Stimulated activated CD8-positive, alpha-beta memory T cell treated with anti-CD3 and anti-CD28 coated beads, Interleukin-15, amount 100 ng/mL, for 4 hours (primary cell): ENCODE data around the gene NSMF.

Source experiments
- DNase-seq, 2 donors: peaks; one replicate each; pipeline ENCODE4 v3.0.0-alpha.2; 2020; ENCODE audit warnings: low read depth in 2 of 2

NSMF gene

DNA sequence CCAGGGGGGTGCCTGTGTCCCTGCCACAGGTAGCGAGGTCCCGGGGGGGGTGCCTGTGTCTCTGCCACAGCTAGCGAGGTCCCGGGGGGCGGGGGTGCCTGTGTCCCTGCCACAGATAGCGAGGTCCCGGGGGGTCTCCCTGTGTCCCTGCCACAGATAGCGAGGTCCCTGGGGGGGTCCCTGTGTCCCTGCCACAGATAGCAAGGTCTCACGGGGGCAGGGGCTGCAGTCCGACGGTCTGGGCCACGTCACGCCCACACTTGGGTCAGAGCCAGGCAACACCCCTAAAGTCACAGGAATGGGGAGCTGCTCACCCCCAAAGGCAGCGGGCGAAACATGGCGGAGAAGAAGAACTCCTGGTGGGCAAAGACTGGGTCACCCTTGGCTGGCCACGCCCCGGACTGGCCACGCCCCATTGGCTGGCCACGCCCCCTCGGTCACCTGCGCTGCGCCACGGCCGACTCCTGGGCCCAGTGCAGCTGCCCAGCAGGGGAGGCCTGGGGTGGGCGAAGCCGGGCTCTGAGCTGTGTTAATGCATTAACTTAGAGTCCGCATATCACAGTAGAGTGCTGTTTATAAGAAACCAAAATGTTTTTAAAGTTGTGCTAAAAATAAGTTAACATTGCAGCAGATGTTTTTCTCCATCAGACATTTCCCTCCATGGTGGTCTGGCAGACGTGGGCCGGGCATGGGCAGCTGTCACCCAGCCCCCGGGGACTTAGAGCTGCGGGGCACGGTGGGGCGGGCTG, 29.0 kb downstream of the NSMF start:
- no peak for DNase-seq

GRCh38 chr9:137429546-137429890, 29.6 kb downstream of the NSMF start:
- no peak for DNase-seq

GRCh38 chr9:137428841-137429545, 30.1 kb downstream of the NSMF start:
- DNase-seq: no peak

DNA sequence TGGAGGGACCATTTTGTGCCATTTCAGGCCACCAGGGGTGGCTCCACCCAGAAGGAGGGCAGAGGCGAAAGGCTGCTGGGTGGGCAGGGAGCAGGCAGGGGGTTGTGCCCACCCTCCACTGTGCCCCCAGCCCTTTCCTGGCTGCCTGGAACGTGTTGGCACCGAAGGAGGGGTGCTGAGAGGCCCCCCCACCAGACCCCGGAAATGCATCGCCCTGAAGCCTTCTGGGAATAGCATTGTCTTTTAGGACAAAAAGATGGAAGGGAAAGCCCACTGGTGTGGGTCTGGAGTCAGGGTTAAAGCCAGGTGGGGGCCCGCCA, 30.9 kb downstream of the NSMF start:
- DNase-seq: no peak

GRCh38 chr9:137427454-137428310, 31.5 kb downstream of the NSMF start:
- no peak for DNase-seq

- no peak for DNase-seq
These were observed 33.0 kb downstream of the NSMF start for GRCh38 chr9:137426018-137426681.

DNA sequence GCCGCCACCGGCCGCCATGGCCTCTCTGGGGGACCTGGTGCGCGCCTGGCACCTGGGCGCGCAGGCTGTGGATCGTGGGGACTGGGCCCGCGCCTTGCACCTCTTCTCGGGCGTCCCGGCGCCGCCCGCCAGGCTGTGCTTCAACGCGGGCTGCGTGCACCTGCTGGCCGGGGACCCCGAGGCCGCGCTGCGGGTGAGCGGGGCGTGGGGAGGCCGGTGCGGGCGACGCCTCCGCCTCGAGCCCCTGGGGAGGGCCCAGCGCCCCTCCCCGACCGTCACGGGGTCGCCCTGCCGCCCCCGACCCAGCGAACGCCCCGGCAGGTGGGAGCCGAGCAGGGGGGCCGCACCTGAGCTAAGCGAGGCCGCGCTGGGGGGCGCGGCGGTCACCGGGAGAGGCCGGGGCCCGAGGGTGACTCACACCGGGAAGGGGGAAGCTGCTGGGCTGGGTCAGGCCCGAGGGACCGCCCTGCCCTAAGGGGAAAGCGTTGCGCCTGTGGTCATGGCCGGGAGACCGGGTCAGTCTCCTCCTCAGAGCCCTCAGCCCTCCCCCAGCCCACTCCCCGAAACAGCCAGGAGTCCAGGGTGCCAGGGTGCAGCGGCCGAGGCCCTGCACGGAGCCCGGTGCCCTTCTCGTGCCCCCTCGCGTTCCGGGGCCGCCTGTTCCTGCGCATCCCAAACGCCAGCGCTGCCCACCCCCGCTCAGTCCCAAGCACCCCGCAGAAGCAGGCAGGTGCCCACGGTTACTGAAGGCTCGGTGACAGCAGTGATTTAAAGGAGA, 35.4 kb downstream of the NSMF start:
- no peak for DNase-seq

DNA sequence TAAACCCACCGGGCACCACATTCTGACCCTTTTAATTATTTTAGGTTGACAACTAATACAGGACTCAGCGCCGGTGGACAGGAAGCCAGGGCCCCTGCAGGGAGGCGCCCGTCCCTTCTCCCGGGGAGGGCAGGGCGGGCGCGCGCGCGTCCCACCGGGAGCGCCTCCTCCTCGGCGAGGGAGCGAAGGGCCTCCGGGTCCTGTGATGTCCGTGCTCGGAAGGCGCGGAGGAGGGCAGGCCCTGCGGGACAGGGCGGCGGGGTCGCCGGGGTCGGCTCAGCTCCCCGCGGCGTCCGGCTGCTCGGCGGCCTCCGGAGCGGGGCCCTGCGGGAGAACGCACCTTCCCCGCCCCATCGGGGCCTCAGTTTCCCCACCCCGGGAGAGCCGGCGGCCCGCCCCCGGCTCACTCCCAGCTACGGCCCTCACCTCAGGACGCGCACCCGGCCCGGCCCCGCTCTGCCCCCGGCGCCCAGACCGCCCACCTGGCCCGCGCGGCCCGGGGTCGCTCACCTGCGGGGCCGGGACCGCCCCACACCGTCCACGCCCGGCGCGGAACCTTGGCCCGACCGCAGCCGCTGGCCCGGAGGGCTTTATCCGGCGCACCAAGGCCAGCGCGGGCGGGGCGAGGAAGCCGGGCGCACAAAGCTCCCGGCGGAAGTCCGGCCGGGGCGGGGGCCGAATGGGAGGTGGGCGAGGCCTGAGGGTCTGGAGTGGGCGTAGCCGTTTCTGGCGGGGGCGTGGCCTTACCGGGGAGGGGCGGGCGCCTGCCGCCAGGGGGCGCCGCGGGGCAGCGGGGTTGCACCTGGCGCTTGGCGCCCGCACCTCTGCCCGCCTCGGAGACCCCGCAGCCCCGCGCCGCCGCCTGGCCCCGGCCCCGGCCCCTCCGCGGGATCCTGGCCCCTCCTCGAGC, 36.3 kb downstream of the NSMF start, which contains the start of the genes EXD3 and NOXA1:
TSS of gene EXD3 (minus strand) at position 559 of the 910 bp plus-strand sequence. CDS start 27,805 bp downstream, outside the sequence.
TSS of gene NOXA1 (plus strand) at position 790 of the 910 bp plus-strand sequence. CDS start 137 bp downstream, outside the sequence.
- peak; percentile 72 to 82 for DNase-seq

DNA sequence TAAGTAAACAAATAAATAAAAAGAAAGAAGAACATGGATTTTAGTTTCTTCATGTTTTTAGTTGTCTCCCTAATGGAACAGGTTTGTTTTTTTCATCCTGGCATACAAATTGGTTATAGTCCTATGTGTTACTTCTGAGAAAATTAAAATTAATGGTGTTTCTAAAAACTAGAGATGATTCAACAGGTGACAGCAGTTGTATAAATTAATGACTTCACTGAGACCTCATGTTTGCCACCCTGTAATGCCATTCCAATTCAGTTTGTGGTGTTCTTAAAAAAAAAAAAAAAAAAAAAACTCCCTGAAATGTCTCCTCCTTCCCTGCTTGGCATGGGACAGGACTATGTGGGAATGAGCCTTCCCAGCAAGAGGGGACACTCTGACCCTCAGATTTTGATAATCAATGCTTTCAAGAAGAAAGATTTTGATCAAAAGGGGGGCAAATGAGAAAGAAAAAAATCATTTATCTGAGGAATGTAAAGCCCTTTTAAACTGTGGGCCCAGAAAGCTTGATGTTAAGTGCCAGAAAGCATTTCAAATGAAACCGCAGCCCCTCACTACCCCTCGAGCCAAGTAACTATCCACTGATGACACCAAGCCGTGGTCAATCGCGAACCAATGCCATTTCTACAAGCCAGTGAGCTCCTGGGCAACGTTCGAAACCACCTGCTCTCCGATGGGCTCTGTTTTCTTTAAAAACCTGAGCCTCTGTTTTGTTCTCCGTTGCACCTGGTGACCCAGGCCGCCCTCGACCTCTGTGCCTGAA, 37.1 kb downstream of the NSMF start:
- no peak for DNase-seq

DNA sequence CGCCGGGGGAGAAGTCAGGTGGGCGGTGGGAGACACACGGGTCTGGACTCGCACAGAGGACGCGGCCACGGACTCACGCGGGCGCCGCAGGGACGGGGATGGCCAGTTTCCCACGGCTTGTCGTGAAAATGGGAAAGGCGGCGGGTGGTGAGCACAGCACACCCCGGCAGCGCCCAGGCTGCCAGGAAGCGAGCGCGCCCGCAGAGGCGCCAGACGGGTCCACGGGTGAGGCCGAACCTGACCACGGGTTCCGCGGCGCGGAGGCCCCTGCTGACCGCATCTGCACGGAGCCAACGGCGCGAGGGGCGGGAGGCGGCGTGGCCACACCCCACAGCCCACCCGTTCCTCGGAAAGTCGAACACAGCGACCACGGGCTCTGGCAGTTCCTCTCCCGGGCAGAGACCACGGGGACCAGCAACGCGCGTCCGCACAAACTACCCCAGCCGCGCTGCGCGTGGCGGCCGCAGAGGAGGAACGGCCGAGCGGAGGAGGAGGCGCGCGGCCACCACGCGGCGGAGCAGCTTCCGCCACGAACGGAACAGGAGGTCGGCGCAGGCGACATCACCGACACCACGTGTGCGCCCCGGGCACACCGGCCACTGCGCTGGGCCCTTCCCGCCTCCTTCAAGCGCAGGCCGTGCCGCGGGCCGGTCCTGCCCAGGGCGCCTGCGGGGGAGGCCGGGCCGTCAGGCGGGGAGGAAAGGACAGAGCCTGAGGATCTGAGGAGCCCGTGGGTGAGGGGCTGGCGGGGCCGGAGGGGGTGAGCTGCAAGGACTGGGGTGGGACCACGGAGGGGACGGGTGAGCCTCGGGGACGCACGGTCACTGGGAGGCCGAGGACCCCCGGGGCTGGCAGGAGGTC, 41.7 kb downstream of the NSMF start:
- DNase-seq: no peak

DNA sequence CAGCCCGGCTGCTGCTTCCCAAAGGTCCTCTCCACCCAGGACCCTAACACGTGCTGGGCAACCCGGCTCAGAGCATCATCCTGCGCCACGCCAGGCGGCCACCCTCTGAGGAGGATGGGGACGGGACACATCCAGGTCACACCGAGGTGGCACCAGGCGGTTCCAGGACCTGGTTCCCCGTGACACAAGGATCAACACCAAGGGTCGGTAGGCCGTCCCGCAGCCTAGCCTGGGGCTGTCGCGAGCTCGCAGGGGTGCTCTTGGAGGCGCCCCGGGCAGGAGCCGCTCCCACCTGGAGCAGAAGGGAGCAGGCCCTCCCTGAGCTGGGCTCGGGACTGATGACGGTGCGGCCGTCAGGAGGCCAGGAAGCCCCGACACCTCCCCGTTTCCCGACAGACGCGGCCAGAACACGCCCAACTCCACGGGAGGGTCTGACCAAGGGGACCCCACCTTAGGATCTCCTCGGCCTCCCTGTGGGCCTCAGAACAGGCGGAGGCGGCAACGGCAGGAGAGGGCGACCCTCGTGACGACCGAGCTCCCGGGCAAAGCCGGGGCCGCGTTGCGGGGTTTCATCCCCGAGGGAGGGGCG, 42.5 kb downstream of the NSMF start:
- DNase-seq: no peak

DNA sequence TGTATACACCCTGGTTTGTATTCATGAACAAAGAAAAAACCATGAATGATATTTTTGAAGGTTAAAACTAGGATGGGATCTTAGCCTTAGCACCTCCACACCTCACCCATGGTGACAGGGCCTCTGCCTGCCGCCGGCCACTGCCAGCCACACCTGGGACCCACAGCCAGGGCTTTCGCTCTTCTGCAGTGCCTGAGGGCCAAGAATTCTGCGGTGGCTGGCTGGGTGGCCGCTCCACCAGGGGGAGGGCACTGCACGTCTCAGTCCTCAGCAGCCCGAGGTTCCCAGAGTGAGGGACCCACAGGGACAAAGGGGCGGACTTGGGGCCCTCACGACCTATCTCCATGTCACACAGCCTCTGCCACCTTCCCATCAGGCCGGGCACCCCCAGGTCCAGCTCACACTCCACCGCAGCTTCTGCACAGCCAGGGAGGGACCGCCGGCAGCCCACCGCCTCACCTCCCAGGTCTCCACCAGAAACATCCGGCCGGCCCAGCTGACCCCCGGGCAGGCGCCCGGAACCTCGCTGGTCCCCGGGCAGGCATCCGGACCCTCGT, 43.0 kb downstream of the NSMF start:
- no peak for DNase-seq

DNA sequence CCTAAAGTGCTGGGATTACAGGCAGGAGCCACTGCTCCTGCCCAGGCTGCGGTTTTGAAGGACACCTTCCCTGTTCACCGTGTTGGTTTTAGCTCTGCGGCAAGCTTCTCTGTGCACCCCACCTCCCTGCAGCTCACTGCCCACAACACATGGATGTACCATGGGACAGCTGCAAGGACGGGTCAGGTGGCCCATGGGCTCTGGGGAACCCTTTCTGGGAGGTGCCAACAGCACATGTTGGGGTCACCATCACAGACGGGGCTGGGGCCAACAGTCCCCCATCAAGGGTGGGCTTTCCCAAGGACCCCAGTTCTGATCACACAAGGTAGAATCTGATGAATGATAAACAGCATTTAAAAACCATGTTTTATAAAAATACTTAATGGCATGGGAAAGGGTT, 43.7 kb downstream of the NSMF start:
- DNase-seq: no peak

DNA sequence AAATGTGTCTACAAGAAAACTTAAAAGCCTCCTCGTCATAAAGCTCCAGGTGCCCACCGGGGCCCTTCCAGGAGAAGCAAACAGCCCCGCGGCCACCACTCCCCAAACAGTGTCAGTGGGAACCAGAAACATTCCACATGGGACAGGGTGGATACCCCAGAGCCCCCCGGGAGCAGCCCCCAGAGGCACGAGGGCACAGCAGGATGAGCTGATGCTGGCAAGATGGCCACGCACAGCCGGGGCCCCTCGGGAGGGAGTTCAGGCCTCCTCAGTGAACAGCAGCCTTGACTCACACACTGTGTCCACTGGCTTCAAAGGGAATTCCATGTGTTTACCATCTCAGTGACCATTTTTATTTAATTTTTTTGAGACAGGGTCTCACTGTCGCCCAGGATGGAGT, 46.7 kb downstream of the NSMF start:
- DNase-seq: no peak

DNA sequence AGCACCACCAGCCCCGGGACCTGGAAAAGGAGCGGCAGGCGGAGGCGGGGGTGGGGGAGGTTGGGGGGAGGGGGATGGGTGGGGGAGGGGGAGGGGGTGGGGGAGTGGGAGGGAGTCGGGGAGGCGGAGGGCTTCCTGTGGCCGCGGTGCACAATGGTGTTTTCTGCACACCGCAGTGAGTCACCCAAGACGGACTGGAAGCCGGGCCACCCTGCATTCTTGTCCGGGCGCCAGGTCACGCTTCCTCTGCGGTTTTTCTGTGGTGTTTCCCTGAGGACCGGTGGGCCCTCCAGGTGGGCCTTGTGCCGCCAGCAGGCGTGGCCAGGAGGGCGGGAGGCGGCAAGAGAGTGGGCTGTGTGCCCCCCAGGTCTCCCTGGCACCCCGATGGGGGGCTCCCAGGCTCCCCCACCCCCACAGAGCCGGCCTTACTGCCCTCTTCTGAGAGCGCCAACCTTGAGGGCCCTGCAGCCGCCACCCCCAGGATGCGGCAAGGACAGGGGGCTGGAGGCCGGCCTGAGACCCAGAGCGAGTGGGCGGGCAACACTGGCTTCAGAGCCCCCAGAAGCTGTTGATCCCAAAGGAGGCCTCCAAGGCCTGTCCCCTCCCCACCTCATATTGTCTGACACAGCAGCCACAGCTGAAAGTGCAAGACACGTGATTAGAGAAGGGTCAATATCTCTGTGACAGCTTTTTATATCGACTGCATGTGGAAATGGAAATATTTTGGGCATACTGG, 47.3 kb downstream of the NSMF start:
- peak in 1 of 2 donors; percentile 8 for DNase-seq

DNA sequence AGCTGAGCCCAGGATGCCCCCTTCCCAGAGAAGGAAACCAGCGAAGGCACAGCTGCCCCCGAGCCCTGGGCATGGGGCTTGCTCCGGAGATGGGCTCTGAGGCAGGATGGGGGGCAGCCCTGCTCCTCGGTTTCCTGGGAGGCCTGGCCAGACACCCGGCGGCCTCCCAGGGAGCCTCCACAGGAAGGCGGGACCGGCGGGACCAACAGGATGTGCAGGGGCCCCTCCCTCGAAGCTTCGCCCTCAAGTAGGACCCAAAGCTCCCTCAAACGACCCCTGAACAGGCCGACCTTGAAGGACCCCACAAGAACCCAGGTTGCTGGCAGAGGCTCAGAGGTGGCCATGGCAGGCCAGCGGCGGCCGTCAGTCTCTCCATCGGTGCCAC, 47.9 kb downstream of the NSMF start:
- DNase-seq: no peak

DNA sequence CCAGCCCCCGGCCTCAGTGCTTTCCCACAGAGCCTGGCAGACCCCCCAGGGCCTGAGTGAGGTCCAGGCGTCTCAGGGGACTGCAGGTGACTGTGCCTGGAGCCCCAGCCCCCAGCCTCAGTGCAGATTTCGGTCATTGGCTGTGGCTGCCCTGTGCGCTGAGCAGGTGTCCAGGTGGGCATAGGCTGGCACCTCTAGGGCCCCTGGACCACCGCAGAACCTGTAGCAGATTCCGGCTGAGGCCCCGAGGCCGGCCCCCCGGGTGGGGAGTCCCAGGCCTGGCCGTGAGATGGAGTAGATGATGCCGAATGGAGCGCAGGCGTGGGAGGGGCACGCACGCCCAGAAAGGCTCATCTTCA, 48.3 kb downstream of the NSMF start:
- no peak for DNase-seq
